H9 (cell line): ENCODE results near the gene PXDN. TPM values are rescaled to one million over a fixed set of nuclear protein-coding genes. Genes with fewer than 3 reads are reported as not detected.

ENCODE experiments used
- DNase-seq: peaks from one replicate; pipeline ENCODE4 v3.0.0-alpha.2; 2017
- H2AFZ ChIP-seq: one replicate; pipeline ENCODE4 v1.6.1; 2013; ENCODE audit warnings: mild to moderate bottlenecking, low read length, control low read depth, moderate library complexity
- H2AK5ac ChIP-seq: 2 replicates; pipeline ENCODE4 v1.6.1; 2013; ENCODE audit warnings: low read length, control low read depth, mixed read lengths; ENCODE audit not compliant: insufficient read length
- H2BK120ac ChIP-seq: one replicate; pipeline ENCODE4 v1.6.1; 2013; ENCODE audit warnings: low read depth, mild to moderate bottlenecking, low read length, control low read depth, inconsistent platforms; ENCODE audit not compliant: poor library complexity, severe bottlenecking
- H2BK12ac ChIP-seq: 2 replicates; pipeline ENCODE4 v1.6.1; 2013; ENCODE audit warnings: low read length, control low read depth, mixed read lengths, low read depth; ENCODE audit not compliant: insufficient read length
- H2BK15ac ChIP-seq: 2 replicates; pipeline ENCODE4 v1.6.1; 2013; ENCODE audit warnings: low read depth, low read length, control low read depth
- H2BK20ac ChIP-seq: one replicate; pipeline ENCODE4 v1.6.1; 2013; ENCODE audit warnings: low read depth, mild to moderate bottlenecking, low read length, control low read depth, inconsistent platforms; ENCODE audit not compliant: poor library complexity, severe bottlenecking
- H2BK5ac ChIP-seq: 2 replicates; pipeline ENCODE4 v1.6.1; 2013; ENCODE audit warnings: low read length, control low read depth, mixed read lengths; ENCODE audit not compliant: insufficient read length
- H3K14ac ChIP-seq: 2 replicates; pipeline ENCODE4 v1.6.1; 2013; ENCODE audit warnings: low read length, control low read depth; ENCODE audit not compliant: insufficient read depth
- H3K18ac ChIP-seq: 2 replicates; pipeline ENCODE4 v1.6.1; 2013; ENCODE audit warnings: low read depth, mild to moderate bottlenecking, mixed read lengths, low read length, control low read depth; ENCODE audit not compliant: insufficient read length
- H3K23ac ChIP-seq: 2 replicates; pipeline ENCODE4 v1.6.1; 2013; ENCODE audit warnings: low read length, control low read depth, mixed read lengths, low read depth; ENCODE audit not compliant: insufficient read length
- H3K23me2 ChIP-seq: 2 replicates; pipeline ENCODE4 v1.6.1; 2013; ENCODE audit warnings: low read depth, mild to moderate bottlenecking, mixed read lengths, low read length, control low read depth; ENCODE audit not compliant: insufficient read length, poor library complexity, severe bottlenecking
- H3K27ac ChIP-seq: 2 replicates; pipeline ENCODE4 v1.5.1; 2013; ENCODE audit warnings: low read length, control low read depth, mixed read lengths, low read depth; ENCODE audit not compliant: insufficient read length
- H3K27me3 ChIP-seq: 2 replicates; pipeline ENCODE4 v1.6.1; 2013; ENCODE audit warnings: low read length, control low read depth, inconsistent platforms; ENCODE audit not compliant: insufficient read depth
- H3K4ac ChIP-seq: 2 replicates; pipeline ENCODE4 v1.6.1; 2013; ENCODE audit warnings: low read depth, mild to moderate bottlenecking, control low read depth, inconsistent platforms, low read length, moderate library complexity
- H3K4me1 ChIP-seq: 2 replicates; pipeline ENCODE4 v1.6.1; 2013; ENCODE audit warnings: low read length, control low read depth, inconsistent platforms; ENCODE audit not compliant: insufficient read depth
- H3K4me2 ChIP-seq: 2 replicates; pipeline ENCODE4 v1.6.1; 2013; ENCODE audit warnings: low read length, control low read depth, mixed read lengths; ENCODE audit not compliant: insufficient read length, insufficient read depth
- H3K56ac ChIP-seq: 2 replicates; pipeline ENCODE4 v1.6.1; 2013; ENCODE audit warnings: low read depth, mild to moderate bottlenecking, mixed read lengths, low read length, control low read depth; ENCODE audit not compliant: insufficient read length
- H3K79me1 ChIP-seq: 2 replicates; pipeline ENCODE4 v1.6.1; 2013; ENCODE audit warnings: low read depth, mild to moderate bottlenecking, moderate library complexity, low read length, control low read depth, inconsistent platforms; ENCODE audit not compliant: insufficient read depth, poor library complexity, severe bottlenecking
- H3K79me2 ChIP-seq: 2 replicates; pipeline ENCODE4 v1.6.1; 2013; ENCODE audit warnings: low read length, control low read depth, inconsistent platforms; ENCODE audit not compliant: insufficient read depth
- H3K9ac ChIP-seq: 2 replicates; pipeline ENCODE4 v1.6.1; 2013; ENCODE audit warnings: low read length, control low read depth, mixed read lengths; ENCODE audit not compliant: insufficient read length; ENCODE audit errors: extremely low read depth
- H3K9me3 ChIP-seq: one replicate; pipeline ENCODE4 v1.6.1; 2013; ENCODE audit warnings: low read depth, low read length, inconsistent platforms; ENCODE audit not compliant: control insufficient read depth
- H3T11ph ChIP-seq: one replicate; pipeline ENCODE4 v1.6.1; 2013; ENCODE audit warnings: mild to moderate bottlenecking, low read length, control low read depth, inconsistent platforms
- H4K20me1 ChIP-seq: one replicate; pipeline ENCODE4 v1.6.1; 2013; ENCODE audit not compliant: control insufficient read depth, insufficient read length, insufficient read depth
- H4K5ac ChIP-seq: 2 replicates; pipeline ENCODE4 v1.6.1; 2013; ENCODE audit warnings: low read depth, mild to moderate bottlenecking, mixed read lengths, low read length, control low read depth; ENCODE audit not compliant: insufficient read length
- H4K8ac ChIP-seq: replicated peaks from 2 replicates; pipeline ENCODE4 v1.6.1; 2013; ENCODE audit warnings: low read length, control low read depth, mixed read lengths, low read depth; ENCODE audit not compliant: insufficient read length
- H4K91ac ChIP-seq: 2 replicates; pipeline ENCODE4 v1.6.1; 2013; ENCODE audit warnings: low read depth, mild to moderate bottlenecking, moderate library complexity, mixed read lengths, low read length, control low read depth; ENCODE audit not compliant: insufficient read length
- H3K27ac Mint-ChIP-seq, 3 experiments: 2 replicates in 2 of 3; 3 replicates in 1 of 3; pipeline ENCODE4 v1.8.0; 2020 to 2021; ENCODE audit warnings: mixed read lengths in 3 of 3, mild to moderate bottlenecking in 1 of 3, moderate library complexity in 1 of 3
- H3K27me3 Mint-ChIP-seq: 2 replicates; pipeline ENCODE4 v1.8.0; 2021; ENCODE audit warnings: low read depth, mild to moderate bottlenecking, moderate library complexity, mixed read lengths
- H3K36me3 Mint-ChIP-seq, 3 experiments: 2 replicates in 2 of 3; 3 replicates in 1 of 3; pipeline ENCODE4 v1.8.0; 2020 to 2021; ENCODE audit warnings: low read depth in 3 of 3, mixed read lengths in 3 of 3; ENCODE audit not compliant: insufficient read depth in 1 of 3
- H3K4me1 Mint-ChIP-seq, 2 experiments: 2 replicates each; pipeline ENCODE4 v1.8.0; 2020; ENCODE audit warnings: mixed read lengths in 2 of 2
- H3K4me3 Mint-ChIP-seq, 2 experiments: 2 replicates in 1 of 2; 3 replicates in 1 of 2; pipeline ENCODE4 v1.8.0; 2020 to 2021; ENCODE audit warnings: mild to moderate bottlenecking in 2 of 2, mixed read lengths in 2 of 2, moderate library complexity in 1 of 2
- H3K9me3 Mint-ChIP-seq, 2 experiments: 2 replicates in 1 of 2; 3 replicates in 1 of 2; pipeline ENCODE4 v1.8.0; 2020; ENCODE audit warnings: mild to moderate bottlenecking in 2 of 2, mixed read lengths in 2 of 2, moderate library complexity in 1 of 2
- CTCF ChIP-seq: fragments of 200-600 bp; sonication (generic); conservative IDR thresholded peaks from 3 replicates; pipeline ENCODE4 v1.8.0; 2021; ENCODE audit warnings: antibody characterized with exemption, mild to moderate bottlenecking
- WGBS: extraction: QIAGEN DNeasy Blood & Tissue Kit; methylation state at CpG from one replicate; pipeline ENCODE4 v1.1.7; 2013; ENCODE audit warnings: missing lambda C conversion rate, low lambda C conversion rate, mixed read lengths; ENCODE audit not compliant: insufficient read length; ENCODE audit errors: extremely low coverage; 5-methylcytosine and 5-hydroxymethylcytosine counted together
- total RNA-seq: library from RNA; stranded (reverse); gene quantifications from 2 replicates; pipeline ENCODE4 v1.2.1, GENCODE V29; 2021

Gene PXDN
- total RNA-seq, 1 experiment from 2014 or later = 146 TPM

- Histone ChIP-seq H3K23ac (no peak overlapping the region), H3K79me2 (0 out of 2 replicates have a peak, but pooled peaks cover 1% of the 10 kb centered on the region), H3K9me3 (no peaks in the 10 kb centered on the region), H4K20me1 (no peaks in the 10 kb centered on the region), H3K56ac (no peak overlapping the region), H3K4ac (no peak overlapping the region), H3K9ac (no peak overlapping the region), H3K27ac (no peak overlapping the region), H2BK15ac (no peak overlapping the region), H2BK120ac (no peak overlapping the region), H2BK20ac (no peak overlapping the region), H3K18ac (no peak overlapping the region), H4K5ac (no peak overlapping the region), H2BK12ac (no peak overlapping the region), H4K8ac (no peak overlapping the region), H2AK5ac (no peak overlapping the region), H4K91ac (no peak overlapping the region), H2AFZ (no peak overlapping the region), H2BK5ac (no peak overlapping the region), H3T11ph (no peak overlapping the region), H3K4me2 (no peak overlapping the region), H3K4me1 (no peaks in the 10 kb centered on the region), H3K79me1 (no peaks in the 10 kb centered on the region), H3K14ac (no peak overlapping the region), H3K27me3 (no peaks in the 10 kb centered on the region), H3K23me2 (no peaks in the 10 kb centered on the region)
- Mint-ChIP-seq H3K9me3 (no peaks in the 10 kb centered on the region), H3K27me3 (no peaks in the 10 kb centered on the region), H3K27ac (no peak overlapping the region), H3K4me1 (no peaks in the 10 kb centered on the region), H3K4me3 (no peak overlapping the region), H3K36me3 (peaks cover 21 to 86% (median 39%) of the 10 kb centered on the region in 3 experiments; a peak in 6 of 7 replicates)
- WGBS = no CpG with 5 or more reads among the region's 5 CpGs
- no peak for TF ChIP-seq CTCF
- no peak for DNase-seq
These were observed 71.6 kb downstream of the PXDN start for GRCh38 chr2:1672738-1673137.
